Kidney (tissue), 14 donors: ENCODE results near the gene TCF4. TPM values are rescaled to one million over a fixed set of nuclear protein-coding genes. Genes with fewer than 3 reads are reported as not detected.

Source experiments
- DNase-seq, 5 donors: peaks; one replicate each; pipeline ENCODE4 v3.0.0-alpha.2; 2013 to 2020
- FAIRE-seq: peaks from 2 replicates; lab custom pipeline; 2012; peaks lifted over from hg19 to GRCh38; lab: Jason Lieb, UNC
- H3K27ac ChIP-seq, 2 donors: one replicate each; pipeline ENCODE4 v1.7.0; 2013; ENCODE audit warnings: low read depth in 2 of 2, low read length in 2 of 2, inconsistent platforms in 1 of 2
- H3K27me3 ChIP-seq: one replicate; pipeline ENCODE4 v1.7.1; 2013; ENCODE audit warnings: low read length, inconsistent platforms; ENCODE audit not compliant: control insufficient read depth, insufficient read depth
- H3K36me3 ChIP-seq, 3 donors: one replicate each; pipeline versions ENCODE4 v1.7.0 to v1.7.1; 2013; ENCODE audit warnings: low read length in 3 of 3, control low read depth in 1 of 3, inconsistent platforms in 1 of 3; ENCODE audit not compliant: insufficient read depth in 3 of 3, control insufficient read depth in 2 of 3
- H3K4me1 ChIP-seq, 3 donors: one replicate each; pipeline versions ENCODE4 v1.7.0 to v1.7.1; 2013; ENCODE audit warnings: low read length in 3 of 3, inconsistent platforms in 1 of 3, low read depth in 1 of 3; ENCODE audit not compliant: control insufficient read depth in 2 of 3, insufficient read depth in 2 of 3
- H3K4me3 ChIP-seq, 3 donors: one replicate each; pipeline versions ENCODE4 v1.7.0 to v1.8.1; 2013; ENCODE audit warnings: low read length in 3 of 3, control low read depth in 1 of 3, inconsistent platforms in 1 of 3
- H3K9ac ChIP-seq, 3 donors: one replicate each; pipeline versions ENCODE4 v1.7.0 to v1.7.1; 2013; ENCODE audit warnings: low read length in 3 of 3, control low read depth in 1 of 3, inconsistent platforms in 1 of 3
- H3K9me3 ChIP-seq, 3 donors: one replicate each; pipeline versions ENCODE4 v1.7.0 to v1.7.1; 2013; ENCODE audit warnings: low read length in 3 of 3, control low read depth in 1 of 3, inconsistent platforms in 1 of 3; ENCODE audit not compliant: control insufficient read depth in 2 of 3, insufficient read depth in 1 of 3
- intact Hi-C: fragments of 100-400 bp; cut with DNase I; formaldehyde crosslinking; loops from one replicate; pipeline ENCODE4 v1.11.1; 2022
- polyA plus RNA-seq: library from polyadenylated mRNA; stranded (reverse); fragments of 350-450 nt; fragmentation: Illumina TruSeq; extraction: RNeasy Lipid Tissue Mini Kit (QIAGEN cat#74804); gene quantifications from one replicate; pipeline ENCODE4 v1.2.3, GENCODE V29; 2014; ENCODE audit warnings: low read depth, low replicate concordance; ENCODE audit not compliant: insufficient read depth
- total RNA-seq: library from RNA; stranded (reverse); fragmentation: NEBNext Ultra II Directional; extraction: Animal tissue kit (Norgen Biotek cat#: 25700); gene quantifications from one replicate; pipeline ENCODE4 v1.2.1, GENCODE V29; 2021
- TF ChIP-seq, protein P1 (sequence below): IDR thresholded peaks from 3 replicates; pipeline ENCODE4 v1.5.1; 2012; ENCODE audit warnings: mild to moderate bottlenecking, moderate library complexity, borderline replicate concordance; ENCODE audit not compliant: insufficient read depth; ENCODE audit errors: extremely low read depth
- donor health status: control.
- donor health status: control.
- donor health status: control.
- donor health status: control.
- donor health status: control.
- donor health status: DM: yes; HTN: yes; CAD: no.
- donor health status: Normal renal cell carcinoma (clear cell type).

The TCF4 gene
- total and polyA plus RNA-seq, 2 donors from 2014 or later = 4.4 to 60.3 TPM

DNA sequence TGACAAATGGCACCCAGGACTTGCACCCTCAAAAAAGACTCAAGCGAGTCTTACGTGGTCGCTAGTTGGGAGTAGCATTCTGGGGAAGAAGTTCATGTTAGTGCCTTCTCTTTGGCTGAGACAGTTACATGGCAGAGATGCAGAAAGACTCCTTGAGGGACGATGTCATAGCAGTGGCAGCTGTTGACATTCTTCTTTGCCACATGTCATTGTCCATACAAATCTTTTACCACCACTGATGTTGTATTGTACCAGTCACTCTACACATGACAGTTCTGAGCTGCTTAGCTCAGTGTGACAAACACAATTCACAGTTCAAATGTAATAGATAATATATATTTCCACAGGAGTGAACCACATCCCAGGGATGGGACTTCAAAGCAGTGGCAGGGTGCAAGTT is 197.1 kb downstream of the TCF4 start:
- no peaks in the 10 kb centered on the region for H3K9me3 ChIP-seq
- FAIRE-seq (no peak), DNase-seq (no peak)
- TF ChIP-seq, protein P1, sequence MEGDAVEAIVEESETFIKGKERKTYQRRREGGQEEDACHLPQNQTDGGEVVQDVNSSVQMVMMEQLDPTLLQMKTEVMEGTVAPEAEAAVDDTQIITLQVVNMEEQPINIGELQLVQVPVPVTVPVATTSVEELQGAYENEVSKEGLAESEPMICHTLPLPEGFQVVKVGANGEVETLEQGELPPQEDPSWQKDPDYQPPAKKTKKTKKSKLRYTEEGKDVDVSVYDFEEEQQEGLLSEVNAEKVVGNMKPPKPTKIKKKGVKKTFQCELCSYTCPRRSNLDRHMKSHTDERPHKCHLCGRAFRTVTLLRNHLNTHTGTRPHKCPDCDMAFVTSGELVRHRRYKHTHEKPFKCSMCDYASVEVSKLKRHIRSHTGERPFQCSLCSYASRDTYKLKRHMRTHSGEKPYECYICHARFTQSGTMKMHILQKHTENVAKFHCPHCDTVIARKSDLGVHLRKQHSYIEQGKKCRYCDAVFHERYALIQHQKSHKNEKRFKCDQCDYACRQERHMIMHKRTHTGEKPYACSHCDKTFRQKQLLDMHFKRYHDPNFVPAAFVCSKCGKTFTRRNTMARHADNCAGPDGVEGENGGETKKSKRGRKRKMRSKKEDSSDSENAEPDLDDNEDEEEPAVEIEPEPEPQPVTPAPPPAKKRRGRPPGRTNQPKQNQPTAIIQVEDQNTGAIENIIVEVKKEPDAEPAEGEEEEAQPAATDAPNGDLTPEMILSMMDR = no peak
- no peaks in the 10 kb centered on the region for H3K36me3 ChIP-seq
- no peak overlapping the region for H3K9ac ChIP-seq
- H3K4me3 ChIP-seq = no peak overlapping the region
- no peaks in the 10 kb centered on the region for H3K4me1 ChIP-seq
- H3K27ac ChIP-seq = no peak overlapping the region
- no peaks in the 10 kb centered on the region for H3K27me3 ChIP-seq
- intact Hi-C loops = no loop called here

DNA sequence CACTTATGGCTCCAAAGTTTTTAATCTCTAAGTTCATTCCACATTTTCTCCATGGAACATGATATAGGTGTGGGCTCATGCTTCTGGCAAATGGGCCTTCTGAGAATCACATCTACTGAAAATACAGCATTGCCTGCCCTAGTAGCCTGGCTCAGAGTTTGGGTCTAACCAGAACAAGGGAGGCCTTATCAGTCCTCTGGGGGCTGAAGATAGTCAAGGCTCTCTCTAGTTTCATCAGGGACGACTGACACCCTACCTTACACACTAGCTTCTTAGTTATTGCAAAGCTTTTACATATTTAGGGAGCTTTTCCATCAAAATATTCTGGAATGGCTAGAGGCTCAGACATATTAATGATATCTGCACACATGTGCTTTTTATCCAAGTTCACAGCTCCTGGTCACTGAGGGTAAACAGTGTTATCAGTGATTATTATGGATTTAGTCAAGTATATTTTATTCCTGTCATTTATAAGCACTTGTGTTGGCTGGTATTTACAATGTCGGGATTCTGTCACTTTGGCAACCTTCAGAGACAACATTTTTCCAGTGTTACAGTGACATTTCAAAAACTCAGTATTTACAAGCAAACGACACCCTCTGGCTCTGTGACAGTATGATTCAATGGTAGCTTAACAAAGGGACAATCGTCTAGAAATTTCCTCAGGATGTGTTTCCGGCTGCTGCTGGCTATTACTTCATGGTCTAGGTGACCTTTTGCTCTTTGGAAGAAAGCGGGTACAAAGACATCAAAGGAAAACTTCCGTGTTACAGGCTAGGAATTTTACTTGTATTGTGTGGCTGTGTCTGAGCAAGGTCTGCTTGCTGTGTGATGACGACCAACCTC is 200.6 kb downstream of the TCF4 start:
- H3K36me3 ChIP-seq = peaks cover 0 to 2% (median 0%) of the 10 kb centered on the region in 3 donors
- H3K9me3 ChIP-seq = no peaks in the 10 kb centered on the region
- H3K27me3 ChIP-seq = no peaks in the 10 kb centered on the region
- peak overlapping the region; percentile 27 to 87 for H3K27ac ChIP-seq
- intact Hi-C loops = no loop called here
- FAIRE-seq (peak; percentile 35), DNase-seq (peak in 2 of 5 donors; percentile 12 to 63)
- no peak overlapping the region for H3K4me3 ChIP-seq
- TF ChIP-seq, protein P1 = no peak
- no peaks in the 10 kb centered on the region for H3K4me1 ChIP-seq
- H3K9ac ChIP-seq = no peak overlapping the region

DNA sequence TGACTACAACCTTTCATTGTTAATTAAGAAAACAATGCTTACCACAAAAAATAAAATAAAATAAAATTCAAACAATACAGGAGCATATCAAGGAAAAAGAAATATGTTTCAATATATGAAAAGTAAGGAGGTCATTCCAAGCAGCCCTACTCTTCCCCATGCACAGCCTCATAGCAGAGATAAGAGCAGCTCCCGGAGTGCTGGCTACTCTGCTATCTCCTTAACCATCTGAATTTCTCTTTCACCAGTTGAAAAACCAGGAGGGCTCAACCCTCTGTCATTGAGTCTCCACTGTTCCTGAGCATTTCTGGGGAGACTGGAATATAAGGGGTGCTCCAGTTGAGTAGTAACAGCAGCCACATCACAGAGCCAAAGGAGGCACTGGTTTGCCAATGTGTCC is 201.4 kb downstream of the TCF4 start:
- H3K9me3 ChIP-seq = no peaks in the 10 kb centered on the region
- TF ChIP-seq, protein P1 = no peak
- no peak overlapping the region for H3K4me3 ChIP-seq
- peak overlapping the region in 1 of 2 donors; percentile 27 for H3K27ac ChIP-seq
- H3K4me1 ChIP-seq = no peaks in the 10 kb centered on the region
- peaks cover 0 to 2% (median 0%) of the 10 kb centered on the region in 3 donors for H3K36me3 ChIP-seq
- no peaks in the 10 kb centered on the region for H3K27me3 ChIP-seq
- FAIRE-seq (no peak), DNase-seq (no peak)
- intact Hi-C loops = no loop called here
- no peak overlapping the region for H3K9ac ChIP-seq
